IMR-90 (cell line): ENCODE measurements around the gene VPS11. TPM values are rescaled to one million over a fixed set of nuclear protein-coding genes. Genes with fewer than 3 reads are reported as not detected.

ENCODE experiments used
- microRNA-seq, 2 experiments: library from miRNA; stranded (forward) in 1 of 2; unstranded in 1 of 2; fragments of 10-50 nt in 1 of 2; fragments of <30 nt in 1 of 2; gene quantifications in 1 of 2; microRNA quantifications in 1 of 2; one replicate each; pipeline versions ENCODE3 to v1.1.0; 2013 to 2020; ENCODE audit not compliant: insufficient read depth in 1 of 2, insufficient read length in 1 of 2, unreplicated experiment in 1 of 2
- polyA plus RNA-seq, 3 experiments: library from polyadenylated mRNA; depleted of rRNA; stranded (reverse); fragments of >200 nt; gene quantifications; 2 replicates each; pipeline ENCODE4 v1.2.3, GENCODE V29; 2012; ENCODE audit warnings: low replicate concordance in 1 of 3
- total RNA-seq: library from RNA; depleted of rRNA; stranded (reverse); fragments of >200 nt; gene quantifications from 2 replicates; pipeline ENCODE4 v1.2.3, GENCODE V29; 2012; rRNA removed

The VPS11 gene
- total and polyA plus RNA-seq, 2 of the 4 experiments (the other 2 are of a cell fraction), result 19.7 to 30.5 TPM

Small RNAs within 50 kb of the gene (microRNA-seq; reads per million reads assigned to microRNA genes)
- not detected for gene MIR3656 (ENCODE audit: unreplicated experiment)

Other genes starting within 250 kb of the VPS11 start
- gene CXCR5, start 183.9 kb upstream of the VPS11 start, total RNA-seq, result not detected in 2 replicates
- gene CXCR5, start 183.9 kb upstream of the VPS11 start, polyA plus RNA-seq (2012; rRNA removed), result not detected in 2 replicates
- 1.7 and 2.3 TPM in 2 replicates for gene BCL9L, start 141.9 kb upstream of the VPS11 start, total RNA-seq
- gene BCL9L, start 141.9 kb upstream of the VPS11 start, polyA plus RNA-seq (2012; rRNA removed), result 17.0 and 21.5 TPM in 2 replicates
- gene UPK2, start 111.5 kb upstream of the VPS11 start, total RNA-seq, result not detected in 2 replicates
- gene UPK2, start 111.5 kb upstream of the VPS11 start, polyA plus RNA-seq (2012; rRNA removed), result 0.26 and 0.39 TPM in 2 replicates
- gene FOXR1, start 96.1 kb upstream of the VPS11 start, total RNA-seq, result not detected in 2 replicates
- not detected in 2 replicates for gene FOXR1, start 96.1 kb upstream of the VPS11 start, polyA plus RNA-seq (2012; rRNA removed)
- 13.1 and 15.3 TPM in 2 replicates for gene CENATAC, start 69.7 kb upstream of the VPS11 start, total RNA-seq
- gene CENATAC, start 69.7 kb upstream of the VPS11 start, polyA plus RNA-seq (2012; rRNA removed), result 15.0 and 16.7 TPM in 2 replicates
- gene RPS25, start 49.5 kb upstream of the VPS11 start, total RNA-seq, result 727 and 842 TPM in 2 replicates
- 905 and 1,237 TPM in 2 replicates for gene RPS25, start 49.5 kb upstream of the VPS11 start, polyA plus RNA-seq (2012; rRNA removed)
- 102 and 151 TPM in 2 replicates for gene TRAPPC4, start 49.1 kb upstream of the VPS11 start, total RNA-seq
- gene TRAPPC4, start 49.1 kb upstream of the VPS11 start, polyA plus RNA-seq (2012; rRNA removed), result 162 and 253 TPM in 2 replicates
- 7.5 and 8.3 TPM in 2 replicates for gene SLC37A4, start 36.9 kb upstream of the VPS11 start, total RNA-seq
- gene SLC37A4, start 36.9 kb upstream of the VPS11 start, polyA plus RNA-seq (2012; rRNA removed), result 14.3 and 15.1 TPM in 2 replicates
- 152 and 181 TPM in 2 replicates for gene HYOU1, start 10.6 kb upstream of the VPS11 start, total RNA-seq
- 117 and 120 TPM in 2 replicates for gene HYOU1, start 10.6 kb upstream of the VPS11 start, polyA plus RNA-seq (2012; rRNA removed)
- gene HMBS, start 17.1 kb downstream of the VPS11 start, total RNA-seq, result 13.9 and 17.9 TPM in 2 replicates
- 55.3 and 59.5 TPM in 2 replicates for gene HMBS, start 17.1 kb downstream of the VPS11 start, polyA plus RNA-seq (2012; rRNA removed)
- 13.6 and 15.2 TPM in 2 replicates for gene DPAGT1, start 34.0 kb downstream of the VPS11 start, total RNA-seq
- gene DPAGT1, start 34.0 kb downstream of the VPS11 start, polyA plus RNA-seq (2012; rRNA removed), result 51.2 and 53.4 TPM in 2 replicates
- gene C2CD2L, start 39.5 kb downstream of the VPS11 start, total RNA-seq, result 2.2 TPM in 2 replicates
- 8.7 and 9.5 TPM in 2 replicates for gene C2CD2L, start 39.5 kb downstream of the VPS11 start, polyA plus RNA-seq (2012; rRNA removed)
- gene HINFP, start 53.8 kb downstream of the VPS11 start, total RNA-seq, result 8.1 and 9.1 TPM in 2 replicates
- gene HINFP, start 53.8 kb downstream of the VPS11 start, polyA plus RNA-seq (2012; rRNA removed), result 12.8 and 15.3 TPM in 2 replicates
- gene ABCG4, start 81.2 kb downstream of the VPS11 start, total RNA-seq, result under 0.01 TPM in 2 replicates
- gene ABCG4, start 81.2 kb downstream of the VPS11 start, polyA plus RNA-seq (2012; rRNA removed), result 0.20 and 0.26 TPM in 2 replicates
- gene NLRX1, start 100.9 kb downstream of the VPS11 start, total RNA-seq, result 3.0 and 3.3 TPM in 2 replicates
- 4.9 and 5.5 TPM in 2 replicates for gene NLRX1, start 100.9 kb downstream of the VPS11 start, polyA plus RNA-seq (2012; rRNA removed)
- gene NHERF4, start 117.7 kb downstream of the VPS11 start, total RNA-seq, result not detected in 2 replicates
- not detected in 2 replicates for gene NHERF4, start 117.7 kb downstream of the VPS11 start, polyA plus RNA-seq (2012; rRNA removed)
- gene CBL, start 138.5 kb downstream of the VPS11 start, total RNA-seq, result 6.1 and 7.2 TPM in 2 replicates
- gene CBL, start 138.5 kb downstream of the VPS11 start, polyA plus RNA-seq (2012; rRNA removed), result 11.8 TPM in 2 replicates
- gene MCAM, start 249.3 kb downstream of the VPS11 start, total RNA-seq, result 131 and 165 TPM in 2 replicates
- gene MCAM, start 249.3 kb downstream of the VPS11 start, polyA plus RNA-seq (2012; rRNA removed), result 79.4 and 95.1 TPM in 2 replicates